Liver (tissue), 9 donors: ENCODE results near the gene RGL4. TPM values are rescaled to one million over a fixed set of nuclear protein-coding genes. Genes with fewer than 3 reads are reported as not detected.

Source experiments
- DNase-seq: peaks from one replicate; pipeline ENCODE4 v3.0.0-alpha.2; 2017; ENCODE audit warnings: low spot score
- H3K27ac ChIP-seq, 2 donors: one replicate each; pipeline ENCODE4 v1.7.0; 2013; ENCODE audit warnings: inconsistent platforms in 2 of 2, low read length in 2 of 2, control low read depth in 1 of 2, low read depth in 1 of 2, mild to moderate bottlenecking in 1 of 2
- H3K27me3 ChIP-seq, 4 donors: one replicate each; pipeline versions ENCODE4 v1.6.1 to v1.7.0; 2013; ENCODE audit warnings: low read length in 3 of 4, inconsistent platforms in 1 of 4, mild to moderate bottlenecking in 1 of 4, moderate library complexity in 1 of 4; ENCODE audit not compliant: control insufficient read depth in 4 of 4, insufficient read depth in 4 of 4
- H3K36me3 ChIP-seq, 4 donors: one replicate each; pipeline versions ENCODE4 v1.6.1 to v1.7.0; 2013; ENCODE audit warnings: low read length in 3 of 4, mild to moderate bottlenecking in 3 of 4, low read depth in 1 of 4, moderate library complexity in 1 of 4; ENCODE audit not compliant: control insufficient read depth in 4 of 4, insufficient read depth in 3 of 4
- H3K4me1 ChIP-seq, 4 donors: one replicate each; pipeline versions ENCODE4 v1.6.1 to v1.7.0; 2013; ENCODE audit warnings: low read length in 3 of 4, mild to moderate bottlenecking in 3 of 4, moderate library complexity in 1 of 4; ENCODE audit not compliant: control insufficient read depth in 4 of 4, insufficient read depth in 4 of 4
- H3K4me3 ChIP-seq, 3 donors: one replicate each; pipeline versions ENCODE4 v1.6.1 to v1.7.0; 2013; ENCODE audit warnings: low read length in 3 of 3, control low read depth in 1 of 3, low read depth in 1 of 3, mild to moderate bottlenecking in 1 of 3
- H3K9ac ChIP-seq, 2 donors: one replicate each; pipeline ENCODE4 v1.7.0; 2013; ENCODE audit warnings: low read length in 2 of 2, mild to moderate bottlenecking in 2 of 2, moderate library complexity in 2 of 2, control low read depth in 1 of 2, low read depth in 1 of 2
- H3K9me3 ChIP-seq, 4 donors: one replicate each; pipeline versions ENCODE4 v1.6.1 to v1.7.0; 2013; ENCODE audit warnings: low read length in 3 of 4; ENCODE audit not compliant: control insufficient read depth in 4 of 4
- ATF3 ChIP-seq: IDR thresholded peaks from 2 replicates; pipeline ENCODE4 v1.6.1; 2016; ENCODE audit warnings: antibody characterized with exemption
- CTCF ChIP-seq: fragments of 150-350 bp; IDR thresholded peaks from 2 replicates; pipeline ENCODE4 v1.5.1; 2017; ENCODE audit warnings: improper control_type of control experiment, low read depth, low read length; ENCODE audit not compliant: missing input control
- EGR1 ChIP-seq, 2 donors: IDR thresholded peaks; 2 replicates each; pipeline ENCODE4 v1.6.1; 2016 to 2018; ENCODE audit warnings: antibody characterized with exemption in 2 of 2, low read depth in 2 of 2
- FOXA1 ChIP-seq: IDR thresholded peaks from 2 replicates; pipeline ENCODE4 v1.6.1; 2016; ENCODE audit warnings: antibody characterized with exemption
- FOXA2 ChIP-seq: IDR thresholded peaks from 2 replicates; pipeline ENCODE4 v1.6.1; 2016; ENCODE audit warnings: antibody characterized with exemption
- GABPA ChIP-seq, 2 donors: IDR thresholded peaks in 1 of 2; conservative IDR thresholded peaks in 1 of 2; 2 replicates each; pipeline ENCODE4 v1.6.1; 2016; ENCODE audit warnings: antibody characterized with exemption in 2 of 2, mild to moderate bottlenecking in 1 of 2, moderate library complexity in 1 of 2
- HNF4A ChIP-seq, 2 donors: conservative IDR thresholded peaks; 2 replicates each; pipeline ENCODE4 v1.6.1; 2016; ENCODE audit warnings: antibody characterized with exemption in 2 of 2, mild to moderate bottlenecking in 2 of 2
- HNF4G ChIP-seq: IDR thresholded peaks from 2 replicates; pipeline ENCODE4 v1.6.1; 2016; ENCODE audit warnings: antibody characterized with exemption
- JUND ChIP-seq, 2 donors: IDR thresholded peaks; 2 replicates each; pipeline ENCODE4 v1.6.1; 2016; ENCODE audit warnings: antibody characterized with exemption in 2 of 2
- MAX ChIP-seq: IDR thresholded peaks from 2 replicates; pipeline ENCODE4 v1.6.1; 2016; ENCODE audit warnings: antibody characterized with exemption
- NR2F2 ChIP-seq: IDR thresholded peaks from 2 replicates; pipeline ENCODE4 v1.6.1; 2016; ENCODE audit warnings: antibody characterized with exemption
- RAD21 ChIP-seq, 2 donors: IDR thresholded peaks; 2 replicates each; pipeline ENCODE4 v1.6.1; 2016; ENCODE audit warnings: antibody characterized with exemption in 2 of 2, mild to moderate bottlenecking in 2 of 2
- REST ChIP-seq: IDR thresholded peaks from 2 replicates; pipeline ENCODE4 v1.6.1; 2016; ENCODE audit warnings: antibody characterized with exemption, mild to moderate bottlenecking
- RXRA ChIP-seq, 2 donors: IDR thresholded peaks; 2 replicates each; pipeline ENCODE4 v1.6.1; 2017 to 2018; ENCODE audit warnings: antibody characterized with exemption in 2 of 2, mild to moderate bottlenecking in 1 of 2
- SP1 ChIP-seq: IDR thresholded peaks from 2 replicates; pipeline ENCODE4 v1.6.1; 2018; ENCODE audit warnings: antibody characterized with exemption, mild to moderate bottlenecking
- TAF1 ChIP-seq: conservative IDR thresholded peaks from 2 replicates; pipeline ENCODE4 v1.6.1; 2016; ENCODE audit warnings: antibody characterized with exemption, mild to moderate bottlenecking
- YY1 ChIP-seq: IDR thresholded peaks from 2 replicates; pipeline ENCODE4 v1.6.1; 2016; ENCODE audit warnings: antibody characterized with exemption, mild to moderate bottlenecking
- ZBTB33 ChIP-seq: IDR thresholded peaks from 2 replicates; pipeline ENCODE4 v1.6.1; 2016; ENCODE audit warnings: antibody characterized with exemption
- WGBS: extraction: QIAGEN DNeasy Blood & Tissue Kit; methylation state at CpG from one replicate; pipeline ENCODE4 v1.1.7; 2013; 5-methylcytosine and 5-hydroxymethylcytosine counted together
- polyA plus RNA-seq, 2 donors: library from polyadenylated mRNA; stranded (reverse) in 1 of 2; unstranded in 1 of 2; fragments of 200-250 nt in 1 of 2; fragments of >200 nt in 1 of 2; fragmentation: Nextera tagmentation in 1 of 2; extraction: Ambion mirVana in 1 of 2; gene quantifications; one replicate each; pipeline versions ENCODE4 v1.2.1 to v1.2.3, GENCODE V29; 2013 to 2015
- total RNA-seq, 2 donors: library from RNA; depleted of rRNA; stranded (reverse); fragments of >200 nt; gene quantifications; one replicate each; pipeline ENCODE4 v1.2.3, GENCODE V29; 2014
- donor health status: healthy.
- donor health status: healthy.
- donor health status: healthy.
- donor health status: healthy.
- donor health status: healthy.

Gene RGL4
- total and polyA plus RNA-seq, 4 donors, result 0.25 to 6.2 (median 0.56) TPM

GRCh38 chr22:23651676-23652075, 39.1 kb upstream of the RGL4 start:
- Histone ChIP-seq H3K36me3 (no peaks in the 10 kb centered on the region), H3K27me3 (no peaks in the 10 kb centered on the region), H3K9me3 (no peaks in the 10 kb centered on the region), H3K27ac (no peak overlapping the region), H3K9ac (no peak overlapping the region), H3K4me3 (no peak overlapping the region), H3K4me1 (no peaks in the 10 kb centered on the region)
- WGBS, result 98% methylated on average over 6 of the region's 6 CpGs
- DNase-seq, result no peak
- no peak for TF ChIP-seq FOXA2
- TF ChIP-seq RXRA (IDR thresholded peaks at IDR 0.05), result no peak
- TF ChIP-seq MAX, result no peak
- TF ChIP-seq FOXA1, result no peak
- TF ChIP-seq EGR1 (IDR thresholded peaks at IDR 0.05; ENCODE audit: low read depth in 2 of 2), result no peak
- no peak for TF ChIP-seq NR2F2
- no peak for TF ChIP-seq REST
- TF ChIP-seq ATF3, result no peak
- TF ChIP-seq SP1, result no peak
- TF ChIP-seq GABPA (IDR thresholded peaks at IDR 0.05 in 1 of 2, conservative IDR thresholded peaks at IDR 0.05 in 1 of 2), result no peak
- TF ChIP-seq HNF4A (conservative IDR thresholded peaks at IDR 0.05), result no peak
- no peak for TF ChIP-seq TAF1
- TF ChIP-seq HNF4G, result no peak
- TF ChIP-seq YY1, result no peak
- TF ChIP-seq ZBTB33, result no peak
- no peak for TF ChIP-seq RAD21 (IDR thresholded peaks at IDR 0.05)
- TF ChIP-seq CTCF, result no peak
- TF ChIP-seq JUND (IDR thresholded peaks at IDR 0.05), result no peak

GRCh38 chr22:23652286-23652685, 38.5 kb upstream of the RGL4 start:
- H3K9me3 ChIP-seq, result no peaks in the 10 kb centered on the region
- no peak overlapping the region for H3K27ac ChIP-seq
- H3K4me1 ChIP-seq, result no peaks in the 10 kb centered on the region
- WGBS, result 96% methylated on average over 7 of the region's 7 CpGs
- no peaks in the 10 kb centered on the region for H3K36me3 ChIP-seq
- no peak for DNase-seq
- no peak overlapping the region for H3K9ac ChIP-seq
- no peak overlapping the region for H3K4me3 ChIP-seq
- TF ChIP-seq HNF4G (no peak), ZBTB33 (no peak), FOXA1 (no peak)
- no peaks in the 10 kb centered on the region for H3K27me3 ChIP-seq
